GM23338 (cell line): ENCODE data around the gene STAT3.
"Not testable (repeated sequence)": the region's sequence is repeated elsewhere in the genome, so short reads cannot be mapped to it uniquely, and the experiment has no call there.

Experiments used
- CTCF ChIP-seq, 2 experiments: fragments of 200-600 bp in 1 of 2; sonication (generic) in 1 of 2; conservative IDR thresholded peaks; 2 replicates each; pipeline versions ENCODE4 v1.5.1 to v1.6.1; 2016 to 2017; ENCODE audit warnings: antibody characterized with exemption in 2 of 2, low read depth in 2 of 2, mild to moderate bottlenecking in 2 of 2, moderate library complexity in 1 of 2
- EZH2 ChIP-seq: fragments of 200-600 bp; sonication (generic); IDR thresholded peaks from one replicate; pipeline ENCODE4 v1.8.0; 2017; ENCODE audit warnings: antibody characterized with exemption, mild to moderate bottlenecking, low read depth; ENCODE audit not compliant: unreplicated experiment
- EZH2phosphoT487 ChIP-seq: fragments of 200-600 bp; sonication (generic); IDR thresholded peaks from one replicate; pipeline ENCODE4 v1.8.1; 2018; ENCODE audit warnings: antibody characterized with exemption; ENCODE audit not compliant: unreplicated experiment
- JUNB ChIP-seq: IDR thresholded peaks from one replicate; pipeline ENCODE4 v1.6.1; 2016; ENCODE audit warnings: antibody characterized with exemption; ENCODE audit not compliant: unreplicated experiment
- POLR2AphosphoS5 ChIP-seq: IDR thresholded peaks from 2 replicates; pipeline ENCODE4 v1.6.1; 2016; ENCODE audit warnings: antibody characterized with exemption, low read depth
- REST ChIP-seq: IDR thresholded peaks from one replicate; pipeline ENCODE4 v1.6.1; 2018; ENCODE audit warnings: antibody characterized with exemption; ENCODE audit not compliant: unreplicated experiment
- ZNF114 ChIP-seq: fragments of 250-450 bp; sonication (Bioruptor Pico); IDR thresholded peaks from 2 replicates; pipeline ENCODE4 v1.5.0; 2020; ENCODE audit warnings: mild to moderate bottlenecking, moderate library complexity
- ZNF331 ChIP-seq: fragments of 250-450 bp; sonication (Bioruptor Pico); IDR thresholded peaks from 2 replicates; pipeline ENCODE4 v1.5.0; 2020; ENCODE audit warnings: low read depth, mild to moderate bottlenecking, moderate library complexity

- TF ChIP-seq EZH2; REST; CTCF (conservative IDR thresholded peaks at IDR 0.05; ENCODE audit: low read depth in 2 of 2); POLR2AphosphoS5; EZH2phosphoT487; ZNF331 (CRISPR knock-in tag); ZNF114 (CRISPR knock-in tag); JUNB: not testable (repeated sequence)
Observed at GRCh38 chr17:42299361-42299760, 88.9 kb downstream of the STAT3 start.
